Activated CD4-positive, CD25-positive, alpha-beta regulatory T cell treated with anti-CD3 and anti-CD28 coated beads, Interleukin-2, amount 50 U/mL, for 16 hours (primary cell): Measurements from ENCODE around the gene ADAMTS17.

ENCODE experiments used
- DNase-seq: peaks from one replicate; pipeline ENCODE4 v3.0.0-alpha.2; 2020; ENCODE audit warnings: low read depth, low spot score

ADAMTS17 gene

GRCh38 chr15:100053474-100054121 is 288.2 kb downstream of the ADAMTS17 start:
- no peak for DNase-seq

DNA sequence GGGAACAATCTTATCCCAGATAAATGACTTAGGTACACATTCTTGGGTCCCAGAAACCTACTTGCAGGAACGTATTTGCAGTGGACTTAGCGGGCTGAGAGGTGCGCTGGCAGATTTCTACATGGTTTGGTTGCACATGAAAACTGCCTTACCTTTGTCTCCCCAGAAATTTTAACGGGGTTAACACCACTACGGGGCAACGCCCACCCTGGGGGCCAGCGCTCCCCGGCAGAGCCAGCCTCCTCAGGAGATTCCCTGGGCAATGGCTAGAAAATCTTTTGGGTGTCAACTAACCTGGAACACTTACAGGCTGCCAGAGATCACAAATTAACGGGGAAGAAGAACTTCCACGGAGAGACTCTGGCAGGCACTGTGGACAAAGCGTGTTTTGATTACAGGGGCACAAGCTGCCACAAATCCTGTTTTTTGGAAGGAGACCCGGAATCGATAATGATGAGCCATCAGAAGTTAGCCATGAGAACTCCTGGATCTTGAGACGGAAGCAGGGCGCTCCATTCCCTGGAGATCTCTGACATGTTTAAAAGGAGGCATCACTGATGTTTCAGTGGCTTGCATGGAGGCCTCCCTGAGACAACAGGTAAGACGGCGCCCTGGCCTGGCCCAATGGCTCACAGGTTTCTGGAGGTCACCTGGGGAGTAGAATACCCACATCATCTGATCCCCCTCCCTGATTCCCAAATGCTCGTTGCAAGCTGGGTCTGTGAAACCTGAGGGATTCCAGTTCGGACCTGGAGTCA is 288.9 kb downstream of the ADAMTS17 start:
- DNase-seq = no peak

GRCh38 chr15:100050877-100051786 is 290.6 kb downstream of the ADAMTS17 start:
- no peak for DNase-seq

DNA sequence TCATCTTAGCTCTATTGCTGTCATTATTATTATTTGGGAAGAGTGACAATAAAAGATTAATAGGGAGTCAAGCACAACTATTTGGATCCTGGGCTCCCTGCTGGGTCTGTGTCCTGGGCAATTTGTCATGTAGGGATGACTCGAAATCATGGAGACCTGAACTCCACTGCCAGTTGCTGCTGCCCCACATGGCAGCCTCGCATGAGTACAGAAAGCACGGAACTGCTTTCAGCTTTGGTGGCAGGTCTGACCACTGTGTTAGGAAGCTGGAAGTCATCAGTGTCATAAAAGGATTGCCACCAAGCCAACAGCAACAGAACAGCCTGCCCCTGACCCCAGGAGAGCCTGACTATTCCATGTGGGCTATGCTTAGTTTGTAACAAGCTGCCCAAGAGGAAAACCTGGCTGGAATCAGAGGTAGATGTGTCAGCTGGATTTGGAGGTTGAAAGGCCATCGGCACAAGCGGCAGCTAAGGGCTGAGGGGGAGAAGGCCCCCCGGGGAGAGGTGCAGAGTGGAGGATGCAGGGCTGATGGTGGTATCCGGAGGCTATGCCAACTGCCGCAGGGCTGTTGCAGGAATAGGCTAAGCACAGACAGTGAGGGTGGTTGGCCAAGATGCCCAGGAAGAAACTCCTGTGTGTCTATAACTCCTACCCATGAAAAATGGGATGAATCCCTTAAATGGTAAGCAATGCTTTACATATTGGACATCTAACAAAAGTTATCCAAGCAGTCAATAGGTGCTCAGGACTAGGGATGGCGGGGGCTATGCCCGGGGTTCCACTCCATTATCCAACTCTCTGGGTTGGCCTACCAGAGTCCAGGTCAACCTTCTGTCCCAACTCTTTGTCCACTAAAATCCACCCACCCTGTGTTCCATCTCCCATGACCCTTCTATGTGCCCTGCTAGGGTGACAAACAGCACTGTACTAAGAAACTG is 291.6 kb downstream of the ADAMTS17 start:
- no peak for DNase-seq

DNA sequence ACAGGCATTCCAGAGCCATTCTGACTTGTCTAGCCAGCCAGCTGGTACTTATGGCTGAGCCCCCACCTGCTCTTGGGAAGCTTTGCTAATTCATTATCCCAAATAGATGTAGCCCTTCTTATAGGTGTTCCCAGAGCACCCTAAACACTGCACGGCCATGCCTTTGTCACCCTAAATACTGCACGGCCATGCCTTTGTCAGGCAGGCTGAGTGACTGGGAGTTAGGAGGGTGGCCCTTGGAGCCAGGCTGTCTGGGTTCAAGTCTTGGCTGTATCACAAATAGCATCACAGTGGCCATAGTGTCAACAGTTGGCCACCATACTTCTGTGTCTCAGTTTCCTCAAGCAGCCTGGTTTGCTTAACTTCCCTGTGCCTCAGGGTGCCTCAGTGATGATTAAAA is 292.3 kb downstream of the ADAMTS17 start:
- DNase-seq = no peak

DNA sequence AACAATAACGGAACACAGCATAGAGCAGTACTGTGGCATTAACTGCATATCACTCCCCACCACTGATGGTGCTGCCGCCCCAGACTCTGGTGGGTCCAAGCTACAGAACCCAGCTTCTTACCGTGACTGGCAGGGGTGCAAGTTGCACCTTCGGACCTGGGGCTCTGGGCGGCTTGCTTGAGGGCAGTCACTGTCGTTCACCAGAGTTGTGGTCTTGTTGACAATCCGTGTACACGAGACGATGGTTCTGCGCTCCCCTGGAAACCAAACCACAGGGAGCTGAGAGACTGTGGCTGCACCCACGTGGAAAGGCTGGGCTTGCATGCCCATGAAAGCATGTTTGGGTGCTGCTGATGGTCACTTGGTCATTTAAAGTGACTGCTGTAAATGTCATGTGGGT is 293.0 kb downstream of the ADAMTS17 start:
- no peak for DNase-seq

- DNase-seq = no peak
Measured at GRCh38 chr15:100043692-100044091, 298.1 kb downstream of the ADAMTS17 start.

DNA sequence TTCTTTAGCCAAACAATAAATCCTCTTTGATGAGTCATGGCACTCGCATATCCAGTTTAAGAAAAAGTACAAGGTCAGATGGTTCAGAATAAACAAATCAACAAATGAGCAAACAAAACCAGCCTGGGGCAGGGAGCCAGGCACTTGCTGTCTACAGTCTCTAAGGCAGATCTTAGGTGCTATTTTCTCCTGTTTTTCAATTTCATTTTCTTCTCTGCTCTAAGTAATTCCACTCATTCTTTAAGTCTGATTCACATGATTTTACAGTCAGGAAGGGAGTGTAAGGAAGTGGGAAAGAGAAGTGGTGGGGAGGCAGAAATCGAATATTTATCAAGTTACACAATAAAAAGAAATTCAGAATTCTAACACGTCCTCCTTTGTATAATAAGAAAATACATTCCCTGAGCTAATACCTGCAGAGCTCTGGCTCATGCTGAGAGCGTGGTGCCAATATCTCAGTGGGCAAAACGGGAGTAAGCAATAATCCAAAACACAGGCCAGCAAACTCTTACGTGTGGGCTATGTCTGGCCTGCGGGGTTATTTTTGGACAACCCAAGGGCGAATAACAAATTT is 298.6 kb downstream of the ADAMTS17 start:
- no peak for DNase-seq

DNA sequence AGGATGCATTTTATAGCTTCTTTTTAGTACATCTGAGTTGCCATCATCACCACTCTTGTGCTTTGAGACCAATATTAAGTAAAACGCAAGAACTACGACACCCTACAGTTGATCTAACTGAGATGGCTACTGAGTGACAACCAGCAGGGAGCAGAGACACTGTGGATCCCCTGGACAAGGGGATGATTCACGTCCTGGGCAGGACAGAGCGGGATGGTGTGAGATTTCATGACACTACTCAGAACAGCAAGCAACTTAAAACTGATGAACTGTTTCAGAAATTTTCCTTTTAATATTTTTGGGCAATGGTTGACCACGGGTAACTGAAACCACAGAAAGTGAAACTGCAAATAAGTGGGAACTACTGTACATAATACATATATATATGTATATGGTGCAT is 299.2 kb downstream of the ADAMTS17 start:
- DNase-seq = no peak

DNA sequence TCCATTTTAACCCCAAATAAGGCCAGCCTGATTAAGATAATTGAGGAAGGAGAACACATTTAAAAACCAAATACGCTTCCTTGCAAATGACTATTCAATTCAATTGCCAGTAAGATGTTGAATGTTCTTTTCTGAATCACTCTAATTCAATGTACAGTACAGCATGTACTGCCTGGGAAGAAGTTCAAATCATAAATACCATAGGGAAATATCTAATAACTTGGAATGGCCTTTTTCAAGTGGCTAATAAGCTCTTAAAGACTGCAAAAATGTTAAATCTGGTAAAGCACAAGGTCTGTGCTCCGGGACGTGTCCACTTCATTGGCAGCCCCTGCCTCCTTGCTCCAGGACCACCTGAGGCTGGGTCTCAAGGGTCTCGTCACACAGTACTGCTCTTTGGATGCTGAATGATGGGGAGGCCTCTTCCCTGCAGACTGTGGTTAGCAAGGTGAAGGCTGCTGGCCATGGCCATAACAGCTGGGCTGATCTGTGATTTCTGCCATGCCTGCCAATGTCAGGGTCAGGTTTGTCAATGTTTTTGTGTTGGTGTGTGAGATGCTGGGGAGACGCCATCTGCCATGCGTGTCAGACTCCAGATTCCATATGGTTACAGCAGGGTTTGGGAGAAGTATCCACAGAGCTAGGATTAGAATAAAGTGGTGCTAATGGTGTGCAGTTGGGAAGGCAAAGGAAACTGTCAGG is 300.5 kb downstream of the ADAMTS17 start:
- DNase-seq = no peak

DNA sequence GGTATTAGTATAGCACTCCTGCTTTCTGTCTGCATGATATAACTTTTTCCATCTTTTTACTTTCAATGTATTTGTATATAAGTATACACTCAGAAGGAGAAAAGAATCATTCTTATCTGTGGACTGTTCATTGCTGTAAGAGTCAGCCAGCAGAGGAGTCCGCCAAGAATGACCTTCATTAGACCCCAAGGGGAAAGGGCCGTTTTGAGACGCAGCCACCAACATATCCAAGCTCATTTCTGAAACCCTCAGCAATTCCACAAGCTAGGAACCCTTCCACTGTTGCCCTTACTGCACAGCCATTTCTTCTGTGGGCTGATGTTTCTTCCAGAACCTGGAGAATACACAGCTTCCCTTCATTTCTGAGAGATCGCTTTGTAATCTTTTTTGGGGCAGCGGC is 301.8 kb downstream of the ADAMTS17 start:
- no peak for DNase-seq

- no peak for DNase-seq
Measured at GRCh38 chr15:100038736-100039135, 303.0 kb downstream of the ADAMTS17 start.

DNA sequence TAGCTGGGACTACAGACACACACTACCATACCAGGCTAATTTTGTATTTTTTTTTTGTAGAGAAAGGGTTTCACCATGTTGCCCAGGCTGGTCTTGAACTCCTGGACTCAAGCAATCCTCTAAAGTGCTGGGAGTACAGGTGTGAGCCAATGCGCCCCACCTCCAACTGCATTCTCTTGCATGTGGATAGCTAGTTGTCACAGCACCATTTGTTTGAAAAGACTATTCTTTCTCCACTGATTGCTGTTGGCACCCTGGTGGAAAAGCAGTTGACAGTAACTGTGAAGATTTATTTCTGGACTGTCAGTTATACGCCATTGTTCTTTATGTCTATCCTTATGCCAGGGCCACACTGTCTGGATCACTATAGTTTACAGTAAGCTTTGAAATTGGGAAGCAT is 303.9 kb downstream of the ADAMTS17 start:
- DNase-seq = no peak

- DNase-seq = no peak
Measured at GRCh38 chr15:100036015-100036414, 305.8 kb downstream of the ADAMTS17 start.

- DNase-seq = no peak
Measured at GRCh38 chr15:100034191-100034590, 307.6 kb downstream of the ADAMTS17 start.

DNA sequence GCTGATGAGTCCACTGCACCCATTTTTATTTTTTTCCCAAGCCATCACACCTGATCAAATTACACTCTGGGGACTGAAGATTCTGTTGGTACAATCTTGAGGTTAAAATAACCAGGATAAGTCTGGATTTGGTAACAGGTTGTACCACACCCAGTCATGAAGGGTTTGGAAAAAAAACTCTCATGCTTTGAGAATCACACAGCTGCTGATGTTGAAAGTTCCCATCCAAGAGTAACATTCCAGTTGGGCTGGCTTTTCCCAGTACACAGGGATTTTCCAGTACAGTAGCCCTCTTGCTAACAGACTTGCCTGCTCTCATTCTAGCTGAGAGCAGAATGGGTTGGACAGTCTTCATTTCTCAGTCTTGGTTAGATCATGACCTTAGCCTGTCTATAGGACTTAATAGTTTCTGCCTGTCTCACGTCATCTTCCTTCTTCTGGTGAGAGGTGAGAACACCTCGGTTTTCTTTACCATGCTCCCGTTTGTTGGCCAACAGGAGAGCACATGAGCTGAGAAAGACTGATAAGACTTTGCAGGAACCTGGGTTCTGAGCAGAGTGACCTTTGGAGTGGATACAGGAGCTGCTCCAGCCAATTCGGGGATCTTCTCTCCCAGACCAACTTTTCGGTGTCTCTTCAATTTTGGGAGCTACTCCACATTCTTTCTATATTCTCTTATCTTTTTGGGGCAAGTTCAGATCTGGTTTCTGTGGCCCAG is 308.5 kb downstream of the ADAMTS17 start:
- DNase-seq = no peak

- DNase-seq = no peak
Measured at GRCh38 chr15:100032358-100033085, 309.3 kb downstream of the ADAMTS17 start.

- DNase-seq = no peak
Measured at GRCh38 chr15:100031665-100032357, 310.0 kb downstream of the ADAMTS17 start.
